ENCODE measurements around the gene PRRT3. TPM values are rescaled to one million over a fixed set of nuclear protein-coding genes. Genes with fewer than 3 reads are reported as not detected.
"Not testable (repeated sequence)": the region's sequence is repeated elsewhere in the genome, so short reads cannot be mapped to it uniquely, and the experiment has no call there.

Gene PRRT3
- total and polyA plus RNA-seq, 12 donors, result 0.30 to 6.4 (median 3.0) TPM

- no peak for TF ChIP-seq POLR2A (IDR thresholded peaks at IDR 0.05)
- no peak for TF ChIP-seq CTCF (IDR thresholded peaks at IDR 0.05)
- no peak overlapping the region for H3K4me3 ChIP-seq
- no peaks in the 10 kb centered on the region for H3K27me3 ChIP-seq
- no peaks in the 10 kb centered on the region for H3K36me3 ChIP-seq (replicated peaks in 1 of 2)
- WGBS, 4 donors, result 68 to 76% (median 71%) methylated on average over 3 of the region's 3 CpGs
- DNase-seq, result no peak
- peaks cover 13 to 14% of the 10 kb centered on the region in 2 donors for H3K4me1 ChIP-seq (replicated peaks in 1 of 2)
- intact Hi-C loops (cut with DNase I), result no loop called here
- H3K9me3 ChIP-seq (replicated peaks in 1 of 3), result no peaks in the 10 kb centered on the region
- no peak overlapping the region for H3K27ac ChIP-seq
Measured at GRCh38 chr3:9899289-9899791, 52.9 kb downstream of the PRRT3 start.

GRCh38 chr3:9898467-9899241 is 53.6 kb downstream of the PRRT3 start:
- no peak for TF ChIP-seq POLR2A (IDR thresholded peaks at IDR 0.05)
- no peak for DNase-seq
- Histone ChIP-seq H3K36me3 (replicated peaks in 1 of 2) (peaks cover 0 to 4% of the 10 kb centered on the region in 2 donors), H3K27ac (peak overlapping the region in 2 of 5 donors; percentile 66 to 75), H3K9me3 (replicated peaks in 1 of 3) (no peaks in the 10 kb centered on the region), H3K4me1 (replicated peaks in 1 of 2) (peaks cover 19 to 21% of the 10 kb centered on the region in 2 donors), H3K27me3 (no peaks in the 10 kb centered on the region), H3K4me3 (no peak overlapping the region)
- intact Hi-C loops (cut with DNase I), result no loop called here
- WGBS, 4 donors, result 75 to 81% (median 78%) methylated on average over 6 to 8 of the region's 8 CpGs

- Histone ChIP-seq H3K4me3 (no peak overlapping the region), H3K4me1 (replicated peaks in 1 of 2) (peaks cover 22 to 26% of the 10 kb centered on the region in 2 donors), H3K27me3 (no peaks in the 10 kb centered on the region), H3K36me3 (replicated peaks in 1 of 2) (peaks cover 0 to 13% of the 10 kb centered on the region in 2 donors), H3K27ac (peak overlapping the region in 4 of 5 donors; percentile 25 to 75 (median 68)), H3K9me3 (replicated peaks in 1 of 3) (no peaks in the 10 kb centered on the region)
- TF ChIP-seq CTCF (IDR thresholded peaks at IDR 0.05), result no peak
- TF ChIP-seq POLR2A (IDR thresholded peaks at IDR 0.05), result peak in 1 of 2 donors; percentile 23
- peak; percentile 43 to 82 (median 76) for DNase-seq
- WGBS, 4 donors, result 37 to 75% (median 54%) methylated on average over 2 to 4 of the region's 4 CpGs
- intact Hi-C loops (cut with DNase I), result no loop called here
Measured at GRCh38 chr3:9897408-9898372, 54.5 kb downstream of the PRRT3 start.

- peaks cover 0 to 13% of the 10 kb centered on the region in 2 donors for H3K36me3 ChIP-seq (replicated peaks in 1 of 2)
- peaks cover 22 to 35% of the 10 kb centered on the region in 2 donors for H3K4me1 ChIP-seq (replicated peaks in 1 of 2)
- 92 to 95% (median 94%) methylated on average over 9 to 10 of the region's 10 CpGs for WGBS, 4 donors
- intact Hi-C loops (cut with DNase I); H3K27me3 ChIP-seq; H3K9me3 ChIP-seq (replicated peaks in 1 of 3); H3K4me3 ChIP-seq; DNase-seq: not testable (repeated sequence)
- peak overlapping the region in 1 of 5 donors; percentile 66 for H3K27ac ChIP-seq
Measured at GRCh38 chr3:9896755-9897407, 55.3 kb downstream of the PRRT3 start.

GRCh38 chr3:9895715-9896114 is 56.5 kb downstream of the PRRT3 start:
- H3K4me3 ChIP-seq; H3K27me3 ChIP-seq; DNase-seq; H3K9me3 ChIP-seq (replicated peaks in 1 of 3); intact Hi-C loops (cut with DNase I); H3K27ac ChIP-seq: not testable (repeated sequence)
- H3K36me3 ChIP-seq (replicated peaks in 1 of 2), result peaks cover 0 to 13% of the 10 kb centered on the region in 2 donors
- H3K4me1 ChIP-seq (replicated peaks in 1 of 2), result peaks cover 22 to 44% of the 10 kb centered on the region in 2 donors
- 97 to 100% (median 99%) methylated on average over 2 to 3 of the region's 3 CpGs for WGBS, 4 donors

Small RNA genes within 50 kb of the gene (small RNA-seq; reads per million reads assigned to genes)
- 0 reads per million in 2 donors for gene CYCSP10
- 0 reads per million in 2 donors for gene RNU6-882P

Other genes starting within 250 kb of the PRRT3 start
- 1 to 10 TPM in 4 of 9 donors, under 1 TPM in 4, not detected in 1; 0.11 to 2.1 (median 1.1) TPM for gene CPNE9, start 248.6 kb downstream of the PRRT3 start, total RNA-seq
- gene CPNE9, start 248.6 kb downstream of the PRRT3 start, polyA plus RNA-seq, result 1 to 10 TPM; 1.6 to 9.2 (median 4.0) TPM
- gene BRPF1, start 220.7 kb downstream of the PRRT3 start, total RNA-seq, result 10 to 100 TPM; 10.6 to 18.7 (median 15.0) TPM
- 10 to 100 TPM in 2 of 3 donors, 1 to 10 TPM in 1; 7.4 to 14.6 (median 12.4) TPM for gene BRPF1, start 220.7 kb downstream of the PRRT3 start, polyA plus RNA-seq
- 10 to 100 TPM; 13.3 to 34.9 (median 22.3) TPM for gene OGG1, start 202.5 kb downstream of the PRRT3 start, total RNA-seq
- 10 to 100 TPM; 16.0 to 25.6 (median 21.2) TPM for gene OGG1, start 202.5 kb downstream of the PRRT3 start, polyA plus RNA-seq
- gene CAMK1, start 182.5 kb downstream of the PRRT3 start, total RNA-seq, result 100 to 1,000 TPM in 7 of 9 donors, 10 to 100 TPM in 2; 12.7 to 261 (median 172) TPM
- gene CAMK1, start 182.5 kb downstream of the PRRT3 start, polyA plus RNA-seq, result 100 to 1,000 TPM in 2 of 3 donors, 10 to 100 TPM in 1; 51.5 to 281 (median 260) TPM
- gene TADA3, start 159.9 kb downstream of the PRRT3 start, total RNA-seq, result 100 to 1,000 TPM in 5 of 9 donors, 10 to 100 TPM in 4; 59.1 to 148 (median 114) TPM
- gene TADA3, start 159.9 kb downstream of the PRRT3 start, polyA plus RNA-seq, result 100 to 1,000 TPM in 2 of 3 donors, 10 to 100 TPM in 1; 49.7 to 133 (median 117) TPM
- 100 to 1,000 TPM; 138 to 249 (median 180) TPM for gene ARPC4, start 159.3 kb downstream of the PRRT3 start, total RNA-seq
- 100 to 1,000 TPM in 1 of 3 donors, 10 to 100 TPM in 2; 75.8 to 140 (median 77.4) TPM for gene ARPC4, start 159.3 kb downstream of the PRRT3 start, polyA plus RNA-seq
- 10 to 100 TPM; 13.8 to 68.0 (median 39.5) TPM for gene TTLL3, start 142.1 kb downstream of the PRRT3 start, total RNA-seq
- 100 to 1,000 TPM in 2 of 3 donors, 10 to 100 TPM in 1; 10.1 to 214 (median 146) TPM for gene TTLL3, start 142.1 kb downstream of the PRRT3 start, polyA plus RNA-seq
- 100 to 1,000 TPM in 1 of 9 donors, 10 to 100 TPM in 8; 21.5 to 116 (median 50.8) TPM for gene RPUSD3, start 108.4 kb downstream of the PRRT3 start, total RNA-seq
- 10 to 100 TPM; 27.7 to 47.9 (median 35.1) TPM for gene RPUSD3, start 108.4 kb downstream of the PRRT3 start, polyA plus RNA-seq
- 1 to 10 TPM in 5 of 9 donors, under 1 TPM in 3, not detected in 1; 0.22 to 5.9 (median 1.2) TPM for gene CIDEC, start 72.2 kb downstream of the PRRT3 start, total RNA-seq
- 100 to 1,000 TPM in 1 of 3 donors, 1 to 10 TPM in 1, under 1 TPM in 1; 0.38 to 108 (median 3.9) TPM for gene CIDEC, start 72.2 kb downstream of the PRRT3 start, polyA plus RNA-seq
- 100 to 1,000 TPM in 2 of 9 donors, 10 to 100 TPM in 7; 47.2 to 116 (median 60.9) TPM for gene JAGN1, start 61.8 kb downstream of the PRRT3 start, total RNA-seq
- gene JAGN1, start 61.8 kb downstream of the PRRT3 start, polyA plus RNA-seq, result 10 to 100 TPM; 31.4 to 69.7 (median 58.2) TPM
- 1 to 10 TPM in 6 of 9 donors, under 1 TPM in 3; 0.22 to 3.3 (median 1.4) TPM for gene IL17RE, start 49.6 kb downstream of the PRRT3 start, total RNA-seq
- 1 to 10 TPM in 2 of 3 donors, under 1 TPM in 1; 0.51 to 4.3 (median 2.3) TPM for gene IL17RE, start 49.6 kb downstream of the PRRT3 start, polyA plus RNA-seq
- 100 to 1,000 TPM in 2 of 9 donors, 10 to 100 TPM in 7; 24.7 to 141 (median 89.8) TPM for gene IL17RC, start 35.3 kb downstream of the PRRT3 start, total RNA-seq
- gene IL17RC, start 35.3 kb downstream of the PRRT3 start, polyA plus RNA-seq, result 100 to 1,000 TPM in 2 of 3 donors, 10 to 100 TPM in 1; 20.5 to 283 (median 208) TPM
- 10 to 100 TPM; 28.8 to 95.4 (median 45.1) TPM for gene CRELD1, start 18.6 kb downstream of the PRRT3 start, total RNA-seq
- gene CRELD1, start 18.6 kb downstream of the PRRT3 start, polyA plus RNA-seq, result 100 to 1,000 TPM in 1 of 3 donors, 10 to 100 TPM in 2; 30.2 to 137 (median 66.3) TPM
- 100 to 1,000 TPM in 6 of 9 donors, 10 to 100 TPM in 3; 49.9 to 141 (median 111) TPM for gene EMC3, start 34.4 kb upstream of the PRRT3 start, total RNA-seq
- gene EMC3, start 34.4 kb upstream of the PRRT3 start, polyA plus RNA-seq, result 100 to 1,000 TPM in 1 of 3 donors, 10 to 100 TPM in 2; 11.3 to 191 (median 37.6) TPM
- 10 to 100 TPM in 1 of 9 donors, 1 to 10 TPM in 6, under 1 TPM in 2; 0.48 to 14.5 (median 2.6) TPM for gene FANCD2, start 74.0 kb upstream of the PRRT3 start, total RNA-seq
- 1 to 10 TPM; 1.2 to 3.8 (median 2.5) TPM for gene FANCD2, start 74.0 kb upstream of the PRRT3 start, polyA plus RNA-seq
- gene FANCD2OS, start 155.8 kb upstream of the PRRT3 start, total RNA-seq, result not detected
- gene FANCD2OS, start 155.8 kb upstream of the PRRT3 start, polyA plus RNA-seq, result not detected
- 100 to 1,000 TPM in 6 of 9 donors, 10 to 100 TPM in 3; 41.7 to 161 (median 109) TPM for gene BRK1, start 163.3 kb upstream of the PRRT3 start, total RNA-seq
- 100 to 1,000 TPM in 1 of 3 donors, 10 to 100 TPM in 2; 78.2 to 171 (median 94.1) TPM for gene BRK1, start 163.3 kb upstream of the PRRT3 start, polyA plus RNA-seq
- gene VHL, start 189.4 kb upstream of the PRRT3 start, total RNA-seq, result 10 to 100 TPM; 27.9 to 59.7 (median 43.8) TPM
- gene VHL, start 189.4 kb upstream of the PRRT3 start, polyA plus RNA-seq, result 10 to 100 TPM; 22.3 to 29.9 (median 28.4) TPM
- 1 to 10 TPM; 2.5 to 8.7 (median 6.2) TPM for gene IRAK2, start 212.5 kb upstream of the PRRT3 start, total RNA-seq
- 1 to 10 TPM; 2.1 to 3.7 (median 2.3) TPM for gene IRAK2, start 212.5 kb upstream of the PRRT3 start, polyA plus RNA-seq